Lower leg skin (tissue), 4 donors: Measurements from ENCODE around the gene GUCY2D. TPM values are rescaled to one million over a fixed set of nuclear protein-coding genes. Genes with fewer than 3 reads are reported as not detected.

Experiments used
- DNase-seq, 2 donors: peaks; one replicate each; pipeline ENCODE4 v3.0.0-alpha.2; 2019; ENCODE audit warnings: low spot score in 2 of 2
- H3K4me3 ChIP-seq: fragments of 200-600 bp; sonication (generic); 2 replicates; pipeline ENCODE4 v1.5.1; 2017; ENCODE audit warnings: mild to moderate bottlenecking, low read depth; ENCODE audit not compliant: poor library complexity, severe bottlenecking
- CTCF ChIP-seq, 3 donors: fragments of 450-650 bp; IDR thresholded peaks; one replicate each; pipeline ENCODE4 v1.5.1; 2016; ENCODE audit warnings: antibody characterized with exemption in 3 of 3, mild to moderate bottlenecking in 3 of 3, moderate library complexity in 2 of 3
- POLR2A ChIP-seq, 2 donors: fragments of 450-650 bp; IDR thresholded peaks; one replicate each; pipeline ENCODE4 v1.6.1; 2016 to 2017; ENCODE audit warnings: antibody characterized with exemption in 2 of 2, mild to moderate bottlenecking in 1 of 2, moderate library complexity in 1 of 2
- WGBS, 2 donors: methylation state at CpG; one replicate each; pipeline ENCODE4 v1.1.5; 2018; 5-methylcytosine and 5-hydroxymethylcytosine counted together
- intact Hi-C: fragments of 100-400 bp; cut with DNase I; formaldehyde crosslinking; loops from one replicate; pipeline ENCODE4 v1.15.0; 2023; ENCODE audit warnings: low total_unique reads
- total RNA-seq, 4 donors: library from RNA; depleted of rRNA; stranded (reverse); fragments of >200 nt; gene quantifications; one replicate each; pipeline ENCODE4 v1.1.0, GENCODE V29; 2016

Gene GUCY2D
- total RNA-seq, 4 donors from 2014 or later, result 0.13 TPM; not detected in 3

DNA sequence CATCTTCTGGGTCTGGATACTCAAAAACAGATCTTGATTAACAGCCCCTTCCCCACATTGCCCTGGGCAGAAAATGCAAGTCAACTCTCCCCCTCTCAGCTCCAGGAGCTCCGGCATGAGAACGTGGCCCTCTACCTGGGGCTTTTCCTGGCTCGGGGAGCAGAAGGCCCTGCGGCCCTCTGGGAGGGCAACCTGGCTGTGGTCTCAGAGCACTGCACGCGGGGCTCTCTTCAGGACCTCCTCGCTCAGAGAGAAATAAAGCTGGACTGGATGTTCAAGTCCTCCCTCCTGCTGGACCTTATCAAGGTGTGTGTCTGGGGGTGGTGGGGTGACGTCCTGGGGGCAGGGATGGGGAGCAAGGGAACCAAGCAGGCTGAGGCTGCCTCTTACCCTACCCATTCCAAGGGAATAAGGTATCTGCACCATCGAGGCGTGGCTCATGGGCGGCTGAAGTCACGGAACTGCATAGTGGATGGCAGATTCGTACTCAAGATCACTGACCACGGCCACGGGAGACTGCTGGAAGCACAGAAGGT is 9.7 kb downstream of the GUCY2D start:
- peak in 1 of 2 donors; percentile 74 for DNase-seq
- WGBS, 2 donors, result 83 to 84% methylated on average over 15 of the region's 15 CpGs
- intact Hi-C loops, result no loop called here
- H3K4me3 ChIP-seq, result no peak overlapping the region
- TF ChIP-seq POLR2A (IDR thresholded peaks at IDR 0.05) (no peak), CTCF (IDR thresholded peaks at IDR 0.05) (no peak)

- peak in 1 of 2 donors; percentile 76 for DNase-seq
- WGBS, 2 donors, result 90 to 92% methylated on average over 16 to 17 of the region's 17 CpGs
- intact Hi-C loops, result no loop called here
- TF ChIP-seq CTCF (IDR thresholded peaks at IDR 0.05), result no peak
- no peak for TF ChIP-seq POLR2A (IDR thresholded peaks at IDR 0.05)
- no peak overlapping the region for H3K4me3 ChIP-seq
These were observed 10.7 kb downstream of the GUCY2D start for GRCh38 chr17:8012996-8013640.

- DNase-seq, result peak in 1 of 2 donors; percentile 84
- TF ChIP-seq POLR2A (IDR thresholded peaks at IDR 0.05), result no peak
- TF ChIP-seq CTCF (IDR thresholded peaks at IDR 0.05), result no peak
- WGBS, 2 donors, result 86 to 91% methylated on average over 12 of the region's 12 CpGs
- intact Hi-C loops, result no loop called here
- no peak overlapping the region for H3K4me3 ChIP-seq
These were observed 11.5 kb downstream of the GUCY2D start for GRCh38 chr17:8013731-8014557.

DNA sequence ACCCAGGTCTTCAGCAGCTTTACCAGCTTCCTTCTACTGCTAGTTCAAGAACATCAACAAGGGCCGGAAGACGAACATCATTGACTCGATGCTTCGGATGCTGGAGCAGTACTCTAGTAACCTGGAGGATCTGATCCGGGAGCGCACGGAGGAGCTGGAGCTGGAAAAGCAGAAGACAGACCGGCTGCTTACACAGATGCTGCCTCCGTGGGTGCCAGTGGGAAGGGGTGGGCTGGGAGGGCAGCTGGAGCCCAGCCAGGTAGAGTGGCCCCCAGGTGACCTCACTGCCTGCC is 12.1 kb downstream of the GUCY2D start:
- intact Hi-C loops, result no loop called here
- WGBS, 2 donors, result 89 to 91% methylated on average over 9 of the region's 9 CpGs
- no peak overlapping the region for H3K4me3 ChIP-seq
- no peak for TF ChIP-seq CTCF (IDR thresholded peaks at IDR 0.05)
- no peak for TF ChIP-seq POLR2A (IDR thresholded peaks at IDR 0.05)
- peak in 1 of 2 donors; percentile 63 for DNase-seq

- no peak overlapping the region for H3K4me3 ChIP-seq
- WGBS, 2 donors, result 89 to 92% methylated on average over 20 to 21 of the region's 44 CpGs
- peak in 1 of 2 donors; percentile 84 for DNase-seq
- intact Hi-C loops, result no loop called here
- no peak for TF ChIP-seq POLR2A (IDR thresholded peaks at IDR 0.05)
These were observed 13.0 kb downstream of the GUCY2D start for GRCh38 chr17:8015236-8015956.
